Measurements from ENCODE around the gene CMTM1. TPM values are rescaled to one million over a fixed set of nuclear protein-coding genes. Genes with fewer than 3 reads are reported as not detected.
"Not testable (repeated sequence)": the region's sequence is repeated elsewhere in the genome, so short reads cannot be mapped to it uniquely, and the experiment has no call there.

The CMTM1 gene
- total RNA-seq, 4 donors from 2014 or later: 0.89 TPM; not detected in 3

DNA sequence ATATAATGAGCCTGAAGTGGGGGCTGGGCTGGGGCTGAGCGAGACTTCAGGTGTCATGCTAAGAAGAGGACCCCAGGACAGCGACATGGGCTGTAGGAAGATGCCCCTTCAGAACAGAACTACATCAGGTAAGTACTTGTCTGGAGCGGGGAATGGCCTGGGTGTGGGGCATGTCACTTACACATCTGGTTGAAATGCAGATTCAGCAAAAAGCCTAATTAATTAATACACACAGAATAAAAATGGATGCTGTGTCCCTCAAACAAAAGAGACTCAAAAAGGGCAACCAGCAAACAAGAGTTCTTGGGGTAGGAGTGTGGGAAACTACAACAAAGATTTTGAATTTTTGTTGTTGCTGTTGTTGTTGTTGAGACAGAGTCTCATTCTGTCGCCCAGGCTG lies 24.8 kb downstream of the CMTM1 start:
- Histone ChIP-seq H3K4me3 (no peak overlapping the region), H3K4me1 (no peaks in the 10 kb centered on the region), H3K27me3 (no peaks in the 10 kb centered on the region), H3K36me3 (no peaks in the 10 kb centered on the region), H3K9me3 (peaks cover 0 to 5% (median 0%) of the 10 kb centered on the region in 3 donors), H3K27ac (no peak overlapping the region)
- WGBS, 2 donors (ENCODE audit: low coverage in 1 of 2): 90 to 94% methylated on average over 3 to 4 of the region's 4 CpGs
- ATAC-seq: no peak
- TF ChIP-seq EP300 (IDR thresholded peaks at IDR 0.05) (no peak), POLR2A (IDR thresholded peaks at IDR 0.05) (no peak), POLR2AphosphoS5 (IDR thresholded peaks at IDR 0.05) (no peak)
- TF ChIP-seq, protein P1, sequence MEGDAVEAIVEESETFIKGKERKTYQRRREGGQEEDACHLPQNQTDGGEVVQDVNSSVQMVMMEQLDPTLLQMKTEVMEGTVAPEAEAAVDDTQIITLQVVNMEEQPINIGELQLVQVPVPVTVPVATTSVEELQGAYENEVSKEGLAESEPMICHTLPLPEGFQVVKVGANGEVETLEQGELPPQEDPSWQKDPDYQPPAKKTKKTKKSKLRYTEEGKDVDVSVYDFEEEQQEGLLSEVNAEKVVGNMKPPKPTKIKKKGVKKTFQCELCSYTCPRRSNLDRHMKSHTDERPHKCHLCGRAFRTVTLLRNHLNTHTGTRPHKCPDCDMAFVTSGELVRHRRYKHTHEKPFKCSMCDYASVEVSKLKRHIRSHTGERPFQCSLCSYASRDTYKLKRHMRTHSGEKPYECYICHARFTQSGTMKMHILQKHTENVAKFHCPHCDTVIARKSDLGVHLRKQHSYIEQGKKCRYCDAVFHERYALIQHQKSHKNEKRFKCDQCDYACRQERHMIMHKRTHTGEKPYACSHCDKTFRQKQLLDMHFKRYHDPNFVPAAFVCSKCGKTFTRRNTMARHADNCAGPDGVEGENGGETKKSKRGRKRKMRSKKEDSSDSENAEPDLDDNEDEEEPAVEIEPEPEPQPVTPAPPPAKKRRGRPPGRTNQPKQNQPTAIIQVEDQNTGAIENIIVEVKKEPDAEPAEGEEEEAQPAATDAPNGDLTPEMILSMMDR (IDR thresholded peaks at IDR 0.05): no peak

DNA sequence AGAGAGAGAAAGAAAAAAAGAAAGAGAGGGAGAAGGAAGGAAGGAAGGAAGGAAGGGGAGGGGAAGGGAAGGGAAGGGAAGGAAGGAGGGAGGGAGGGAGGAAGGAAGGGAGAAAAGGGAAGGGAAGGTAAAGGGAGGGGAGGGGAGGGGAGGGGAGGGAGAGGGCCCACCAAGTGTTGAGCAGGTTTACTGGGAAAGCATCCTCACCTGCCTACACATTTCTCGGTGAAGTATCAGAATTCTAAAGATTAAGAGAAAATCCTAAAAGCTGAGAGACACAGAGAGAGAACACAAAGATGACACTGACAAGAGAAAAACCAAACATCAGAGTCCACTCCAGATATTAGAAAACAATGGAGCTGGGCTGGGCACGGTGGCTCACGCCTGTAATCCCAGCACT lies 26.0 kb downstream of the CMTM1 start:
- no peaks in the 10 kb centered on the region for H3K4me1 ChIP-seq
- H3K4me3 ChIP-seq: no peak overlapping the region
- H3K27me3 ChIP-seq: no peaks in the 10 kb centered on the region
- H3K27ac ChIP-seq: no peak overlapping the region
- H3K9me3 ChIP-seq: peaks cover 0 to 5% (median 0%) of the 10 kb centered on the region in 3 donors
- H3K36me3 ChIP-seq: no peaks in the 10 kb centered on the region
- 74 to 80% methylated on average over 3 of the region's 3 CpGs for whole genome bisulfite sequencing, 2 donors (ENCODE audit: low coverage in 1 of 2)
- TF ChIP-seq POLR2AphosphoS5 (IDR thresholded peaks at IDR 0.05) (no peak), EP300 (IDR thresholded peaks at IDR 0.05) (no peak), POLR2A (IDR thresholded peaks at IDR 0.05) (no peak)
- TF ChIP-seq, protein P1 (IDR thresholded peaks at IDR 0.05): no peak
- ATAC-seq: no peak

DNA sequence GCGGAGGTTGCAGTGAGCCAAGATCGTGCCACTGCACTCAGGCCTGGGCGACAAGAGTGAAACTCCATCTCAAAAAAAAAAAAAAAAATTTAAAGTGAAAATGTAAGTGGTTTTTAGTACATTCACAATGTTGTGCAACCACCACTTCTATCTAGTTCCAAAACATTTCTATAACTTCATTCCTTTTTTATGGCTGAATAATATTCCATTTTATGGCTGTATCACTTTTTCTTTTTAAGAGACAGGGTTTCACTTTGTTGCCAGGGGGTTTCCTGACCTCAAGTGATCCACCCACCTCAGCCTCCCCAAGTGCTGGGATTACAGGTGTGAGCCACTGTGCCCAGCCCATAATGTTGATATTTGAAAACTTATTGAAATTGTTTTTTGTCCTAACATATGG lies 26.6 kb downstream of the CMTM1 start:
- 90 to 100% methylated on average over 3 of the region's 3 CpGs for WGBS, 2 donors (ENCODE audit: low coverage in 1 of 2)
- H3K36me3 ChIP-seq: no peaks in the 10 kb centered on the region
- no peak overlapping the region for H3K27ac ChIP-seq
- no peak overlapping the region for H3K4me3 ChIP-seq
- TF ChIP-seq POLR2AphosphoS5 (IDR thresholded peaks at IDR 0.05) (no peak), POLR2A (IDR thresholded peaks at IDR 0.05) (no peak), EP300 (IDR thresholded peaks at IDR 0.05) (no peak)
- TF ChIP-seq, protein P1 (IDR thresholded peaks at IDR 0.05): no peak
- peaks cover 0 to 5% (median 0%) of the 10 kb centered on the region in 3 donors for H3K9me3 ChIP-seq
- H3K4me1 ChIP-seq: no peaks in the 10 kb centered on the region
- ATAC-seq: no peak
- no peaks in the 10 kb centered on the region for H3K27me3 ChIP-seq

DNA sequence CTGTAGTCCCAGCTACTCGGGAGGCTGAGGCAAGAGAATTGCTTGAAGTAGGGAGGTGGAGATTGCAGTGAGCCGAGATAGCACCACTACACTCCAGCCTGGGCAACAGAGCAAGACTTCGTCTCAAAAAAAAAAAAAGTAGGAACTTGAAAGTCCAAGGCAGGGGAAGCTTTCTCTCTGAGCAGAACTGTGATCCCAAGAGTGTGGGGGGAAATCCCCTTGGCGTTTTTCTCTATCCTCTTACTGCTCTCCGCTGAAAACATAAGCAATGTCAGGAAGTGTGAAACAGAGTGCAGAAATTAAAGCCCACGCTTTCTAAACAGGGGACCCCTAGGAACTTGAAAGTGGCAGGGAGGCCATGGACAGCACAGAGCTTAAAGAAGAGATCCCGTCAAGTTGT lies 28.5 kb downstream of the CMTM1 start:
- Histone ChIP-seq H3K27me3 (no peaks in the 10 kb centered on the region), H3K4me3 (no peak overlapping the region), H3K4me1 (no peaks in the 10 kb centered on the region), H3K27ac (no peak overlapping the region), H3K9me3 (peaks cover 0 to 5% (median 0%) of the 10 kb centered on the region in 3 donors), H3K36me3 (no peaks in the 10 kb centered on the region)
- no peak for ATAC-seq
- no peak for TF ChIP-seq POLR2AphosphoS5 (IDR thresholded peaks at IDR 0.05)
- TF ChIP-seq, protein P1 (IDR thresholded peaks at IDR 0.05): no peak
- 48 to 68% methylated on average over 6 of the region's 7 CpGs for WGBS, 2 donors (ENCODE audit: low coverage in 1 of 2)

DNA sequence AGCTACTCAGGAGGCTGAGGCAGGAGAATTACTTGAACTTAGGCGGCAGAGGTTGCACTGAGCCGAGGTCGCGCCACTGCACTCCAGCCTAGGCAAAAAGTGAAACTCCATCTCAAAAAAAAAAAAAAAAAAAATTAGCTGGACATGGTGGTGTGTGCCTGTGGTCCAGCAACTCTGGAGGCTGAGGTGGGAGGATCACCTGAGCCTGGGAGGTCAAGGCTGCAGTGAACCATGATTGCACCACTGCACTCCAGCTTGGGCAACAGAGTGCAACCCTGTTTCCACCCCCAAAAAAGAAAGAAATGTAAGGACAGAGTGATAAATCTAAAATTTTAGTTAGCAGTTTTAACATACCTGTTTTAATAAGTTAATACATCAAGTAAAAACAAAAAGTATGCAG lies 30.3 kb downstream of the CMTM1 start:
- not testable (repeated sequence) for ATAC-seq, H3K36me3 ChIP-seq, H3K27ac ChIP-seq, H3K4me1 ChIP-seq, H3K4me3 ChIP-seq, H3K9me3 ChIP-seq
- WGBS, 2 donors (ENCODE audit: low coverage in 1 of 2): 100% methylated on average over 3 to 4 of the region's 4 CpGs
- peaks cover 13% of the 10 kb centered on the region for H3K27me3 ChIP-seq

Data from gastroesophageal sphincter (tissue), 4 donors.